ENCODE data around the gene PCBP3. TPM values are rescaled to one million over a fixed set of nuclear protein-coding genes. Genes with fewer than 3 reads are reported as not detected.

PCBP3 gene
- total RNA-seq, 1 experiment from 2014 or later: 10.9 TPM

DNA sequence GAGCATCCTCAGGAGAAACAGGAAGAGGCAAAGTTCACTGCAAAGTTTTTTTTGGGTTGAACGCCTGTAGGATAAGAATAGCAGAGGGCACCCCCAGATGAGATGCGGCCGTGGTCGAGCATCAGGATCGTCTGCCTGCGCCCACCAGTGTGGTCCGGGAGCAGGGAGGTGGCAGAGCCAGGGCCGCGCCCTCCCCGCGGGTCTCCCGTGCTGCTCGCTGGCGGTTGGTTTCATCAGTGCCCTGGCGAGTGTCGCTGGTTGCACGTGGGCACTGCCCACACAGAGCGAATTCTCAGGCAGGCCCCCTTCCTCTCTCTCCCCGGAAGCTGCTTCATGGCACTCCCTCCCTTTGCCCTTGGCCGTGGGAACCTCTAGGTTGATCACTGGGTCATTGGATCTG lies 120.0 kb downstream of the PCBP3 start:
- no peak for TF ChIP-seq CTCF (conservative IDR thresholded peaks at IDR 0.05)
- Mint-ChIP-seq H3K27me3 (ENCODE audit: low read depth) (no peaks in the 10 kb centered on the region), H3K4me3 (no peak overlapping the region), H3K27ac (no peak overlapping the region; a peak in 1 of 7 replicates), H3K36me3 (ENCODE audit: insufficient read depth in 1 of 3, low read depth in 3 of 3) (no peaks in the 10 kb centered on the region; a peak in 1 of 7 replicates), H3K9me3 (no peaks in the 10 kb centered on the region), H3K4me1 (no peaks in the 10 kb centered on the region)
- Histone ChIP-seq H4K8ac (replicated peaks; ENCODE audit: insufficient read length, low read depth, low read length) (no peak overlapping the region), H4K91ac (ENCODE audit: insufficient read length, low read depth, low read length) (no peak overlapping the region), H3K27ac (ENCODE audit: insufficient read length, low read depth, low read length) (no peak overlapping the region), H3K4ac (ENCODE audit: low read depth, low read length) (no peak overlapping the region), H3K4me2 (ENCODE audit: insufficient read depth, insufficient read length, low read length) (no peak overlapping the region), H3K18ac (ENCODE audit: insufficient read length, low read depth, low read length) (no peak overlapping the region), H3K27me3 (ENCODE audit: insufficient read depth, low read length) (no peaks in the 10 kb centered on the region), H3K79me1 (ENCODE audit: insufficient read depth, low read depth, low read length, poor library complexity, severe bottlenecking) (no peaks in the 10 kb centered on the region), H3K23ac (ENCODE audit: insufficient read length, low read depth, low read length) (no peak overlapping the region), H4K20me1 (ENCODE audit: control insufficient read depth, insufficient read depth, insufficient read length) (no peaks in the 10 kb centered on the region), H2AK5ac (ENCODE audit: insufficient read length, low read length) (no peak overlapping the region), H3K79me2 (ENCODE audit: insufficient read depth, low read length) (no peaks in the 10 kb centered on the region), H3K56ac (ENCODE audit: insufficient read length, low read depth, low read length) (no peak overlapping the region), H3K9me3 (ENCODE audit: control insufficient read depth, low read depth, low read length) (no peaks in the 10 kb centered on the region), H3K9ac (ENCODE audit: extremely low read depth, insufficient read length, low read length) (no peak overlapping the region), H2BK12ac (ENCODE audit: insufficient read length, low read depth, low read length) (no peak overlapping the region), H3K4me1 (ENCODE audit: insufficient read depth, low read length) (no peaks in the 10 kb centered on the region), H2BK120ac (ENCODE audit: low read depth, low read length, poor library complexity, severe bottlenecking) (no peak overlapping the region), H2BK5ac (ENCODE audit: insufficient read length, low read length) (no peak overlapping the region), H2AFZ (ENCODE audit: low read length) (no peak overlapping the region), H3K23me2 (ENCODE audit: insufficient read length, low read depth, low read length, poor library complexity, severe bottlenecking) (no peaks in the 10 kb centered on the region), H4K5ac (ENCODE audit: insufficient read length, low read depth, low read length) (no peak overlapping the region), H2BK15ac (ENCODE audit: low read depth, low read length) (no peak overlapping the region), H2BK20ac (ENCODE audit: low read depth, low read length, poor library complexity, severe bottlenecking) (no peak overlapping the region), H3K14ac (ENCODE audit: insufficient read depth, low read length) (no peak overlapping the region; the same call in 1 of the 2 replicates), H3T11ph (ENCODE audit: low read length) (no peak overlapping the region)
- no CpG with 5 or more reads among the region's 20 CpGs for WGBS (ENCODE audit: extremely low coverage, insufficient read length, low lambda C conversion rate)
- DNase-seq: no peak
